HepG2 (cell line): Measurements from ENCODE around the gene ACBD3. TPM values are rescaled to one million over a fixed set of nuclear protein-coding genes. Genes with fewer than 3 reads are reported as not detected.

Experiments used
- ASH2L ChIP-seq: fragments of 300-600, 200-600 bp; sonication (generic); IDR thresholded peaks from 2 replicates; pipeline ENCODE4 v1.7.0; 2017; ENCODE audit warnings: low read depth, mild to moderate bottlenecking, moderate library complexity, mixed read lengths, low read length; ENCODE audit not compliant: insufficient read length
- EED ChIP-seq: sonication (generic); formaldehyde crosslinking; IDR thresholded peaks from 2 replicates; pipeline ENCODE4 v1.5.0; 2020; ENCODE audit warnings: mild to moderate bottlenecking, missing genetic modification reagents
- ELF3 ChIP-seq: IDR thresholded peaks from 2 replicates; pipeline ENCODE4 v1.6.1; 2016; ENCODE audit warnings: missing genetic modification reagents, missing compliant biosample characterization
- ERF ChIP-seq: IDR thresholded peaks from 2 replicates; pipeline ENCODE4 v1.6.1; 2018; ENCODE audit warnings: missing biosample characterization, missing genetic modification reagents
- ETS1 ChIP-seq: sonication (generic); formaldehyde crosslinking; IDR thresholded peaks from 2 replicates; pipeline ENCODE4 v1.4.0; 2020; ENCODE audit warnings: missing genetic modification reagents
- FOXA1 ChIP-seq, 2 experiments: fragments of 450-650 bp in 1 of 2; sonication (generic) in 1 of 2; formaldehyde crosslinking in 1 of 2; IDR thresholded peaks; 2 replicates each; pipeline versions ENCODE4 v1.4.0 to v1.6.1; 2016 to 2020; ENCODE audit warnings: missing genetic modification reagents in 1 of 2
- GFI1 ChIP-seq: sonication (generic); formaldehyde crosslinking; IDR thresholded peaks from 2 replicates; pipeline ENCODE4 v1.5.0; 2020; ENCODE audit warnings: missing genetic modification reagents, mild to moderate bottlenecking, borderline replicate concordance
- IRF9 ChIP-seq: sonication (generic); formaldehyde crosslinking; IDR thresholded peaks from 2 replicates; pipeline ENCODE4 v1.8.0; 2022; ENCODE audit warnings: missing genetic modification reagents, mild to moderate bottlenecking, borderline replicate concordance
- MED8 ChIP-seq: sonication (generic); formaldehyde crosslinking; IDR thresholded peaks from 2 replicates; pipeline ENCODE4 v1.8.1; 2023; ENCODE audit warnings: mild to moderate bottlenecking, missing genetic modification reagents; ENCODE audit not compliant: insufficient replicate concordance
- NCOA5 ChIP-seq: sonication (generic); formaldehyde crosslinking; IDR thresholded peaks from 2 replicates; pipeline ENCODE4 v1.4.0; 2020; ENCODE audit warnings: missing genetic modification reagents
- RELA ChIP-seq: sonication (generic); formaldehyde crosslinking; IDR thresholded peaks from 2 replicates; pipeline ENCODE4 v1.4.0; 2020; ENCODE audit warnings: missing genetic modification reagents
- RNF219 ChIP-seq: sonication (generic); formaldehyde crosslinking; IDR thresholded peaks from 2 replicates; pipeline ENCODE4 v1.5.0; 2020; ENCODE audit warnings: mild to moderate bottlenecking, missing genetic modification reagents
- SAFB2 ChIP-seq: sonication (generic); formaldehyde crosslinking; IDR thresholded peaks from 2 replicates; pipeline ENCODE4 v1.5.1; 2020; ENCODE audit warnings: missing genetic modification reagents, low read depth, mild to moderate bottlenecking, borderline replicate concordance
- SYNCRIP ChIP-seq: fragments of 200-400 bp; formaldehyde crosslinking; IDR thresholded peaks from 2 replicates; pipeline ENCODE4 v1.6.1; 2018; ENCODE audit warnings: mild to moderate bottlenecking, low read depth, low read length; ENCODE audit not compliant: insufficient read depth
- TEAD3 ChIP-seq: optimal IDR thresholded peaks from 2 replicates; pipeline ENCODE3; 2016; ENCODE audit warnings: borderline replicate concordance
- TEF ChIP-seq: sonication (generic); formaldehyde crosslinking; IDR thresholded peaks from 2 replicates; pipeline ENCODE4 v1.5.0; 2020; ENCODE audit warnings: missing genetic modification reagents
- U2AF2 ChIP-seq: fragments of 200-400 bp; formaldehyde crosslinking; IDR thresholded peaks from 2 replicates; pipeline ENCODE4 v1.6.1; 2017; ENCODE audit warnings: low read depth, mild to moderate bottlenecking, low read length
- ZBTB20 ChIP-seq: sonication (generic); formaldehyde crosslinking; IDR thresholded peaks from 2 replicates; pipeline ENCODE4 v1.8.1; 2023; ENCODE audit warnings: missing genetic modification reagents, low read depth, mild to moderate bottlenecking, borderline replicate concordance
- ZNF234 ChIP-seq: sonication (generic); formaldehyde crosslinking; conservative IDR thresholded peaks from 2 replicates; pipeline ENCODE4 v1.5.1; 2020; ENCODE audit warnings: mild to moderate bottlenecking, missing genetic modification reagents
- ZNF724P ChIP-seq: sonication (generic); formaldehyde crosslinking; IDR thresholded peaks from 2 replicates; pipeline ENCODE4 v1.8.0; 2022; ENCODE audit warnings: missing genetic modification reagents, borderline replicate concordance
- polyA plus RNA-seq, 8 experiments: library from polyadenylated mRNA; depleted of rRNA in 3 of 8; stranded (reverse) in 7 of 8; unstranded in 1 of 8; fragments of >200 nt; fragmentation: Illumina TruSeq in 4 of 8; extraction: Trizol in 4 of 8; gene quantifications; 2 replicates each; pipeline versions ENCODE4 v1.2.1 to v1.2.3, GENCODE V29; 2011 to 2016; ENCODE audit warnings: low read depth in 4 of 8, missing spikeins in 1 of 8, mixed read lengths in 1 of 8; ENCODE audit not compliant: insufficient read depth in 1 of 8
- total RNA-seq, 5 experiments: library from RNA; depleted of rRNA; stranded (reverse); fragments of >200 nt; fragmentation: Illumina TruSeq; extraction: Trizol; gene quantifications; 2 replicates each; pipeline ENCODE4 v1.2.3, GENCODE V29; 2016; ENCODE audit warnings: low read depth in 1 of 5

Gene ACBD3
- total and polyA plus RNA-seq, 2 of the 13 experiments (the other 11 are each of a cell fraction or from before 2014, with no cell fraction given), result 24.3 to 39.3 TPM

GRCh38 chr1:226186124-226187018 is at the start of gene ACBD3 (continued):
- TF ChIP-seq SYNCRIP, result no peak
- no peak for TF ChIP-seq EED (CRISPR knock-in tag)
- peak; percentile 66; the same call in 1 of the 2 replicates for TF ChIP-seq ZBTB20 (CRISPR knock-in tag)
- TF ChIP-seq ZNF724P, result 0 out of 2 replicates have a peak, but pooled peaks have one; percentile 11
- no peak for TF ChIP-seq NCOA5 (CRISPR knock-in tag)
- no peak for TF ChIP-seq FOXA1 (IDR thresholded peaks at IDR 0.05)
- TF ChIP-seq FOXA1 (CRISPR knock-in tag; IDR thresholded peaks at IDR 0.05), result no peak
- peak; percentile 29; the same call in 1 of the 2 replicates for TF ChIP-seq GFI1 (CRISPR knock-in tag)
- TF ChIP-seq ASH2L, result peak; percentile 96
- TF ChIP-seq TEF, result no peak
- peak; percentile 25 for TF ChIP-seq MED8
- TF ChIP-seq TEAD3, result no peak
- peak; percentile 63; the same call in 1 of the 2 replicates for TF ChIP-seq SAFB2 (CRISPR knock-in tag)
- peak; percentile 74 for TF ChIP-seq ELF3
- TF ChIP-seq U2AF2, result no peak
- 0 out of 2 replicates have a peak, but pooled peaks have one; percentile 21 for TF ChIP-seq ERF
- TF ChIP-seq RELA (CRISPR knock-in tag), result no peak
- no peak for TF ChIP-seq ETS1
- TF ChIP-seq IRF9, result peak; percentile 48; the same call in 1 of the 2 replicates
- no peak for TF ChIP-seq RNF219 (CRISPR knock-in tag)
- peak; percentile 88; the same call in 1 of the 2 replicates for TF ChIP-seq ZNF234 (CRISPR knock-in tag)
